ENCODE measurements around the gene HLA-C.
A peak's percentile ranks its signal among the peaks of the same experiment; 100 is the strongest.

Gene HLA-C

GRCh38 chr6:31271641-31272357, at the start of gene HLA-C:
Gene HLA-C, minus strand, starts transcription at chr6:31272092. Its CDS starts 21 bp downstream, at chr6:31272071.
- Mint-ChIP-seq H3K27me3 (no peaks in the 10 kb centered on the region), H3K36me3 (peaks cover 11% of the 10 kb centered on the region), H3K9me3 (ENCODE audit: low read depth) (no peaks in the 10 kb centered on the region), H3K4me3 (peak within 1 kb of the TSS; percentile 95), H3K4me1 (ENCODE audit: low read depth) (peaks cover 62% of the 10 kb centered on the region), H3K27ac (peak within 1 kb of the TSS; percentile 98)

- H3K36me3 Mint-ChIP-seq, result peaks cover 9% of the 10 kb centered on the region
- H3K9me3 Mint-ChIP-seq (ENCODE audit: low read depth), result no peaks in the 10 kb centered on the region
- no peaks in the 10 kb centered on the region for H3K4me1 Mint-ChIP-seq (ENCODE audit: low read depth)
- no peak overlapping the region for H3K27ac Mint-ChIP-seq
- peaks cover 31% of the 10 kb centered on the region for H3K27me3 Mint-ChIP-seq
- no peak overlapping the region for H3K4me3 Mint-ChIP-seq
These were observed 49.3 kb upstream of the HLA-C start for GRCh38 chr6:31321005-31321707.

GRCh38 chr6:31317036-31317435, 45.1 kb upstream of the HLA-C start:
- H3K36me3 Mint-ChIP-seq, result peaks cover 2% of the 10 kb centered on the region
- H3K9me3 Mint-ChIP-seq (ENCODE audit: low read depth), result no peaks in the 10 kb centered on the region
- no peak overlapping the region for H3K4me3 Mint-ChIP-seq
- no peaks in the 10 kb centered on the region for H3K4me1 Mint-ChIP-seq (ENCODE audit: low read depth)
- peaks cover 14% of the 10 kb centered on the region for H3K27me3 Mint-ChIP-seq
- H3K27ac Mint-ChIP-seq, result no peak overlapping the region

GRCh38 chr6:31309641-31310040, 37.7 kb upstream of the HLA-C start:
- no peaks in the 10 kb centered on the region for H3K27me3 Mint-ChIP-seq
- H3K4me1 Mint-ChIP-seq (ENCODE audit: low read depth), result peaks cover 3% of the 10 kb centered on the region
- H3K36me3 Mint-ChIP-seq, result no peaks in the 10 kb centered on the region
- H3K9me3 Mint-ChIP-seq (ENCODE audit: low read depth), result no peaks in the 10 kb centered on the region
- peak overlapping the region; percentile 66 for H3K4me3 Mint-ChIP-seq
- H3K27ac Mint-ChIP-seq, result peak overlapping the region; percentile 22

GRCh38 chr6:31308845-31309175, 36.9 kb upstream of the HLA-C start:
- Mint-ChIP-seq H3K36me3 (no peaks in the 10 kb centered on the region), H3K27me3 (no peaks in the 10 kb centered on the region), H3K9me3 (ENCODE audit: low read depth) (no peaks in the 10 kb centered on the region), H3K27ac (no peak overlapping the region), H3K4me1 (ENCODE audit: low read depth) (peaks cover 3% of the 10 kb centered on the region), H3K4me3 (peak overlapping the region; percentile 66)

- H3K27ac Mint-ChIP-seq, result peak overlapping the region; percentile 73
- H3K9me3 Mint-ChIP-seq (ENCODE audit: low read depth), result no peaks in the 10 kb centered on the region
- H3K36me3 Mint-ChIP-seq, result no peaks in the 10 kb centered on the region
- peak overlapping the region; percentile 81 for H3K4me3 Mint-ChIP-seq
- H3K4me1 Mint-ChIP-seq (ENCODE audit: low read depth), result peaks cover 3% of the 10 kb centered on the region
- H3K27me3 Mint-ChIP-seq, result no peaks in the 10 kb centered on the region
These were observed 36.4 kb upstream of the HLA-C start for GRCh38 chr6:31308050-31308844.

GRCh38 chr6:31307669-31308049, 35.8 kb upstream of the HLA-C start:
- Mint-ChIP-seq H3K4me3 (peak overlapping the region; percentile 81), H3K9me3 (ENCODE audit: low read depth) (no peaks in the 10 kb centered on the region), H3K4me1 (ENCODE audit: low read depth) (peaks cover 3% of the 10 kb centered on the region), H3K27me3 (no peaks in the 10 kb centered on the region), H3K36me3 (no peaks in the 10 kb centered on the region), H3K27ac (no peak overlapping the region)

- Mint-ChIP-seq H3K27me3 (no peaks in the 10 kb centered on the region), H3K27ac (no peak overlapping the region), H3K9me3 (ENCODE audit: low read depth) (no peaks in the 10 kb centered on the region), H3K36me3 (no peaks in the 10 kb centered on the region), H3K4me3 (no peak overlapping the region), H3K4me1 (ENCODE audit: low read depth) (peaks cover 3% of the 10 kb centered on the region)
These were observed 33.9 kb upstream of the HLA-C start for GRCh38 chr6:31305703-31306219.

GRCh38 chr6:31304683-31305082, 32.8 kb upstream of the HLA-C start:
- no peaks in the 10 kb centered on the region for H3K9me3 Mint-ChIP-seq (ENCODE audit: low read depth)
- H3K36me3 Mint-ChIP-seq, result no peaks in the 10 kb centered on the region
- no peak overlapping the region for H3K4me3 Mint-ChIP-seq
- H3K27me3 Mint-ChIP-seq, result peaks cover 2% of the 10 kb centered on the region
- H3K4me1 Mint-ChIP-seq (ENCODE audit: low read depth), result peaks cover 3% of the 10 kb centered on the region
- no peak overlapping the region for H3K27ac Mint-ChIP-seq

- H3K4me3 Mint-ChIP-seq, result no peak overlapping the region
- peaks cover 4% of the 10 kb centered on the region for H3K9me3 Mint-ChIP-seq (ENCODE audit: low read depth)
- no peak overlapping the region for H3K27ac Mint-ChIP-seq
- H3K27me3 Mint-ChIP-seq, result peaks cover 2% of the 10 kb centered on the region
- H3K4me1 Mint-ChIP-seq (ENCODE audit: low read depth), result no peaks in the 10 kb centered on the region
- no peaks in the 10 kb centered on the region for H3K36me3 Mint-ChIP-seq
These were observed 28.9 kb upstream of the HLA-C start for GRCh38 chr6:31300797-31301196.

GRCh38 chr6:31299947-31300346, 28.1 kb upstream of the HLA-C start:
- Mint-ChIP-seq H3K27ac (no peak overlapping the region), H3K27me3 (peaks cover 2% of the 10 kb centered on the region), H3K36me3 (no peaks in the 10 kb centered on the region), H3K9me3 (ENCODE audit: low read depth) (peaks cover 4% of the 10 kb centered on the region), H3K4me3 (no peak overlapping the region), H3K4me1 (ENCODE audit: low read depth) (no peaks in the 10 kb centered on the region)

GRCh38 chr6:31299511-31299910, 27.6 kb upstream of the HLA-C start:
- H3K27ac Mint-ChIP-seq, result no peak overlapping the region
- no peak overlapping the region for H3K4me3 Mint-ChIP-seq
- H3K36me3 Mint-ChIP-seq, result no peaks in the 10 kb centered on the region
- no peaks in the 10 kb centered on the region for H3K4me1 Mint-ChIP-seq (ENCODE audit: low read depth)
- H3K27me3 Mint-ChIP-seq, result peaks cover 2% of the 10 kb centered on the region
- H3K9me3 Mint-ChIP-seq (ENCODE audit: low read depth), result peaks cover 4% of the 10 kb centered on the region

- Mint-ChIP-seq H3K27me3 (peaks cover 7% of the 10 kb centered on the region), H3K9me3 (ENCODE audit: low read depth) (peaks cover 4% of the 10 kb centered on the region), H3K4me3 (no peak overlapping the region), H3K36me3 (peaks cover 4% of the 10 kb centered on the region), H3K4me1 (ENCODE audit: low read depth) (no peaks in the 10 kb centered on the region), H3K27ac (no peak overlapping the region)
These were observed 22.2 kb upstream of the HLA-C start for GRCh38 chr6:31294056-31294455.

GRCh38 chr6:31293343-31293742, 21.5 kb upstream of the HLA-C start:
- peaks cover 7% of the 10 kb centered on the region for H3K27me3 Mint-ChIP-seq
- H3K4me3 Mint-ChIP-seq, result no peak overlapping the region
- H3K27ac Mint-ChIP-seq, result no peak overlapping the region

GRCh38 chr6:31289788-31290187, 17.9 kb upstream of the HLA-C start:
- H3K9me3 Mint-ChIP-seq (ENCODE audit: low read depth), result no peaks in the 10 kb centered on the region
- peaks cover 4% of the 10 kb centered on the region for H3K36me3 Mint-ChIP-seq
- H3K4me1 Mint-ChIP-seq (ENCODE audit: low read depth), result no peaks in the 10 kb centered on the region
- no peak overlapping the region for H3K27ac Mint-ChIP-seq
- H3K4me3 Mint-ChIP-seq, result no peak overlapping the region
- H3K27me3 Mint-ChIP-seq, result peaks cover 7% of the 10 kb centered on the region

More at GRCh38 chr6:31293343-31293742, 21.5 kb upstream of the HLA-C start:
- H3K36me3 Mint-ChIP-seq, result peaks cover 4% of the 10 kb centered on the region
- H3K4me1 Mint-ChIP-seq (ENCODE audit: low read depth), result no peaks in the 10 kb centered on the region
- H3K9me3 Mint-ChIP-seq (ENCODE audit: low read depth), result peaks cover 4% of the 10 kb centered on the region

Data from activated naive CD8-positive, alpha-beta T cell (primary cell).